Mucosa of descending colon (tissue), 3 donors: ENCODE results near the gene ZSWIM4. TPM values are rescaled to one million over a fixed set of nuclear protein-coding genes. Genes with fewer than 3 reads are reported as not detected.
"Not testable (repeated sequence)": the region's sequence is repeated elsewhere in the genome, so short reads cannot be mapped to it uniquely, and the experiment has no call there.

ENCODE experiments used
- ATAC-seq: fragments of 200-7000 bp; cut with Tn5 transposase; one replicate; pipeline ENCODE4 v1.9.1; 2020; ENCODE audit warnings: mild to moderate bottlenecking, moderate library complexity
- DNase-seq, 3 donors: peaks; one replicate each; pipeline ENCODE4 v3.0.0-alpha.2; 2020
- H3K36me3 ChIP-seq: fragments of 200-600 bp; one replicate; pipeline ENCODE4 v1.8.0; 2021; ENCODE audit warnings: low read depth, mild to moderate bottlenecking
- H3K4me1 ChIP-seq: fragments of 200-600 bp; one replicate; pipeline ENCODE4 v1.8.0; 2021; ENCODE audit warnings: low read depth, mild to moderate bottlenecking
- H3K4me3 ChIP-seq: fragments of 200-600 bp; one replicate; pipeline ENCODE4 v1.8.0; 2021; ENCODE audit warnings: mild to moderate bottlenecking
- H3K9me3 ChIP-seq: fragments of 200-600 bp; one replicate; pipeline ENCODE4 v1.8.0; 2021; ENCODE audit warnings: mild to moderate bottlenecking
- CTCF ChIP-seq: fragments of 200-600 bp; IDR thresholded peaks from one replicate; pipeline ENCODE4 v1.8.0; 2022; ENCODE audit warnings: antibody characterized with exemption, mild to moderate bottlenecking
- intact Hi-C, 2 donors: fragments of 100-400 bp; cut with DNase I in 1 of 2; cut with micrococcal nuclease in 1 of 2; formaldehyde crosslinking; loops; one replicate each; pipeline versions ENCODE4 v1.11.0 to v1.11.1; 2022; cut with DNase I, micrococcal nuclease
- long read RNA-seq, 2 donors: library from polyadenylated mRNA; unstranded; transcript quantifications; one replicate each; pipeline ENCODE4 v2.0.0, GENCODE V29; 2019 to 2021
- total RNA-seq, 3 donors: library from RNA; stranded (reverse); fragmentation: NEBNext Ultra II Directional in 2 of 3; extraction: Animal tissue kit (Norgen Biotek cat#: 25700) in 2 of 3; gene quantifications; one replicate each; pipeline versions ENCODE4 v1.2.1 to v1.2.4, GENCODE V29; 2021 to 2023
- donor health status: DM: no; HTN: no; CAD: no; lungs with moderate emphysema.
- donor health status: DM: no; HTN: no; CAD: no.
- donor health status: DM: no; HTN: yes; CAD: no.

The ZSWIM4 gene
- 1 to 10 TPM; 4.1 to 4.6 (median 4.1) TPM for total RNA-seq
- long read RNA-seq, donor 1, partial matches to known transcripts: 1 of 3 reads
- long read RNA-seq, donor 1, other reads (novel, unspliced or antisense): 2 of 3 reads
- long read RNA-seq, donor 2: 0 reads

- no peaks in the 10 kb centered on the region for H3K36me3 ChIP-seq
- intact Hi-C loops: no loop called here
- H3K9me3 ChIP-seq: no peaks in the 10 kb centered on the region
- ATAC-seq: peak; percentile 98
- DNase-seq: peak; percentile 98 to 99 (median 99)
- TF ChIP-seq CTCF: no peak
- peak within 1 kb of the TSS; percentile 78 for H3K4me3 ChIP-seq
- H3K4me1 ChIP-seq: peaks cover 11% of the 10 kb centered on the region
Observed at GRCh38 chr19:13794757-13795589, at the start of gene ZSWIM4. ZSWIM4 (plus strand) TSS chr19:13795443; CDS start chr19:13795649, 206 bp downstream.

- no peak overlapping the region for H3K4me3 ChIP-seq
- ATAC-seq: no peak
- no peak for TF ChIP-seq CTCF
- DNase-seq: no peak
- no peaks in the 10 kb centered on the region for H3K9me3 ChIP-seq
- intact Hi-C loops: no loop called here
- no peaks in the 10 kb centered on the region for H3K36me3 ChIP-seq
- H3K4me1 ChIP-seq: peaks cover 12% of the 10 kb centered on the region
Observed at GRCh38 chr19:13747098-13747453, 48.2 kb upstream of the ZSWIM4 start.

- DNase-seq: peak in 2 of 3 donors; percentile 47 to 51
- H3K4me1 ChIP-seq: peaks cover 12% of the 10 kb centered on the region
- no peak for TF ChIP-seq CTCF
- peak overlapping the region; percentile 51 for H3K4me3 ChIP-seq
- no peaks in the 10 kb centered on the region for H3K9me3 ChIP-seq
- ATAC-seq: peak; percentile 9
- intact Hi-C loops: no loop called here
- no peaks in the 10 kb centered on the region for H3K36me3 ChIP-seq
Observed at GRCh38 chr19:13748169-13748828, 46.9 kb upstream of the ZSWIM4 start.

GRCh38 chr19:13751436-13751835, 43.8 kb upstream of the ZSWIM4 start:
- Histone ChIP-seq H3K36me3 (no peaks in the 10 kb centered on the region), H3K4me1 (peaks cover 12% of the 10 kb centered on the region), H3K4me3 (no peak overlapping the region), H3K9me3 (no peaks in the 10 kb centered on the region)
- intact Hi-C loops: no loop called here
- no peak for TF ChIP-seq CTCF
- no peak for DNase-seq
- ATAC-seq: no peak

- H3K4me1 ChIP-seq, H3K9me3 ChIP-seq, DNase-seq, H3K36me3 ChIP-seq, H3K4me3 ChIP-seq, ATAC-seq, intact Hi-C loops: not testable (repeated sequence)
Observed at GRCh38 chr19:13753622-13754021, 41.6 kb upstream of the ZSWIM4 start.

GRCh38 chr19:13756210-13756609, 39.0 kb upstream of the ZSWIM4 start:
- intact Hi-C loops: no loop called here
- no peaks in the 10 kb centered on the region for H3K36me3 ChIP-seq
- no peaks in the 10 kb centered on the region for H3K4me1 ChIP-seq
- TF ChIP-seq CTCF: no peak
- H3K4me3 ChIP-seq: no peak overlapping the region
- H3K9me3 ChIP-seq: no peaks in the 10 kb centered on the region
- ATAC-seq: no peak
- no peak for DNase-seq
